HEK293 (cell line): ENCODE results near the gene HMCN1.

Experiments used
- KLF16 ChIP-seq: fragments of 450-650 bp; formaldehyde crosslinking; IDR thresholded peaks from 2 replicates; pipeline ENCODE4 v1.5.1; 2017; ENCODE audit warnings: missing biosample characterization, missing genetic modification characterization
- MEIS1 ChIP-seq: sonication (generic); formaldehyde crosslinking; IDR thresholded peaks from 2 replicates; pipeline ENCODE4 v1.8.1; 2022; ENCODE audit warnings: missing genetic modification reagents, mild to moderate bottlenecking, borderline replicate concordance
- PBX3 ChIP-seq: sonication (generic); formaldehyde crosslinking; IDR thresholded peaks from 2 replicates; pipeline ENCODE4 v1.8.1; 2022; ENCODE audit warnings: mild to moderate bottlenecking, moderate library complexity, missing genetic modification reagents
- REST ChIP-seq: fragments of 450-650 bp; formaldehyde crosslinking; IDR thresholded peaks from 2 replicates; pipeline ENCODE4 v1.5.1; 2016; ENCODE audit warnings: missing biosample characterization, missing genetic modification characterization
- ZIC2 ChIP-seq: fragments of 450-650 bp; formaldehyde crosslinking; IDR thresholded peaks from 2 replicates; pipeline ENCODE4 v1.5.1; 2016; ENCODE audit warnings: missing biosample characterization, missing genetic modification characterization
- ZNF10 ChIP-seq: fragments of 450-650 bp; formaldehyde crosslinking; IDR thresholded peaks from 2 replicates; pipeline ENCODE4 v1.5.1; 2017; ENCODE audit warnings: missing biosample characterization, missing genetic modification characterization
- ZNF169 ChIP-seq: fragments of 450-650 bp; formaldehyde crosslinking; IDR thresholded peaks from 2 replicates; pipeline ENCODE4 v1.5.1; 2016; ENCODE audit warnings: missing biosample characterization, missing genetic modification characterization
- ZNF211 ChIP-seq: fragments of 450-650 bp; formaldehyde crosslinking; IDR thresholded peaks from 2 replicates; pipeline ENCODE4 v1.5.1; 2016; ENCODE audit warnings: low read depth, missing biosample characterization, missing genetic modification characterization
- ZNF274 ChIP-seq, 2 experiments: fragments of 200-500 bp in 1 of 2; fragments of 450-650 bp in 1 of 2; sonication (Bioruptor generic) in 1 of 2; formaldehyde crosslinking in 1 of 2; IDR thresholded peaks; 2 replicates each; pipeline versions ENCODE4 v1.5.1 to v1.6.1; 2014 to 2016; ENCODE audit warnings: borderline replicate concordance in 1 of 2, inconsistent platforms in 1 of 2, low read length in 1 of 2, missing biosample characterization in 1 of 2, missing genetic modification characterization in 1 of 2
- ZNF324 ChIP-seq: fragments of 450-650 bp; formaldehyde crosslinking; IDR thresholded peaks from 2 replicates; pipeline ENCODE4 v1.5.1; 2016; ENCODE audit warnings: missing biosample characterization, missing genetic modification characterization
- ZNF350 ChIP-seq: fragments of 450-650 bp; formaldehyde crosslinking; IDR thresholded peaks from 2 replicates; pipeline ENCODE4 v1.5.0; 2017; ENCODE audit warnings: missing biosample characterization, mild to moderate bottlenecking, missing genetic modification characterization
- ZNF391 ChIP-seq: fragments of 450-650 bp; formaldehyde crosslinking; IDR thresholded peaks from 2 replicates; pipeline ENCODE4 v1.5.1; 2016; ENCODE audit warnings: low read depth, missing biosample characterization, missing genetic modification characterization, borderline replicate concordance
- ZNF404 ChIP-seq: fragments of 450-650 bp; formaldehyde crosslinking; IDR thresholded peaks from 2 replicates; pipeline ENCODE4 v1.5.1; 2017; ENCODE audit warnings: missing biosample characterization, missing genetic modification characterization
- ZNF433 ChIP-seq: fragments of 450-650 bp; formaldehyde crosslinking; IDR thresholded peaks from 2 replicates; pipeline ENCODE4 v1.5.1; 2016; ENCODE audit warnings: missing biosample characterization, missing genetic modification characterization, low read depth
- ZNF530 ChIP-seq: fragments of 450-650 bp; formaldehyde crosslinking; IDR thresholded peaks from 2 replicates; pipeline ENCODE4 v1.5.1; 2016; ENCODE audit warnings: low read depth, missing biosample characterization, missing genetic modification characterization
- ZNF548 ChIP-seq: fragments of 450-650 bp; formaldehyde crosslinking; IDR thresholded peaks from 2 replicates; pipeline ENCODE4 v1.5.1; 2016; ENCODE audit warnings: missing biosample characterization, missing genetic modification characterization
- ZNF555 ChIP-seq: fragments of 450-650 bp; formaldehyde crosslinking; conservative IDR thresholded peaks from 2 replicates; pipeline ENCODE4 v1.5.1; 2017; ENCODE audit warnings: missing biosample characterization, mild to moderate bottlenecking, missing genetic modification characterization, inconsistent platforms
- ZNF645 ChIP-seq: fragments of 450-650 bp; formaldehyde crosslinking; IDR thresholded peaks from 2 replicates; pipeline ENCODE4; 2016; ENCODE audit warnings: missing biosample characterization, missing genetic modification characterization
- ZNF76 ChIP-seq: fragments of 450-650 bp; formaldehyde crosslinking; IDR thresholded peaks from 2 replicates; pipeline ENCODE4; 2016; ENCODE audit warnings: low read depth, missing biosample characterization, missing genetic modification characterization, borderline replicate concordance
- ZNF791 ChIP-seq: fragments of 450-650 bp; formaldehyde crosslinking; IDR thresholded peaks from 2 replicates; pipeline ENCODE4 v1.5.1; 2016; ENCODE audit warnings: missing biosample characterization, missing genetic modification characterization
- TF ChIP-seq, protein P1 (sequence below): fragments of 450-650 bp; formaldehyde crosslinking; IDR thresholded peaks from 2 replicates; pipeline ENCODE4 v1.5.1; 2016; ENCODE audit warnings: missing biosample characterization, missing genetic modification characterization, borderline replicate concordance

HMCN1 gene

DNA sequence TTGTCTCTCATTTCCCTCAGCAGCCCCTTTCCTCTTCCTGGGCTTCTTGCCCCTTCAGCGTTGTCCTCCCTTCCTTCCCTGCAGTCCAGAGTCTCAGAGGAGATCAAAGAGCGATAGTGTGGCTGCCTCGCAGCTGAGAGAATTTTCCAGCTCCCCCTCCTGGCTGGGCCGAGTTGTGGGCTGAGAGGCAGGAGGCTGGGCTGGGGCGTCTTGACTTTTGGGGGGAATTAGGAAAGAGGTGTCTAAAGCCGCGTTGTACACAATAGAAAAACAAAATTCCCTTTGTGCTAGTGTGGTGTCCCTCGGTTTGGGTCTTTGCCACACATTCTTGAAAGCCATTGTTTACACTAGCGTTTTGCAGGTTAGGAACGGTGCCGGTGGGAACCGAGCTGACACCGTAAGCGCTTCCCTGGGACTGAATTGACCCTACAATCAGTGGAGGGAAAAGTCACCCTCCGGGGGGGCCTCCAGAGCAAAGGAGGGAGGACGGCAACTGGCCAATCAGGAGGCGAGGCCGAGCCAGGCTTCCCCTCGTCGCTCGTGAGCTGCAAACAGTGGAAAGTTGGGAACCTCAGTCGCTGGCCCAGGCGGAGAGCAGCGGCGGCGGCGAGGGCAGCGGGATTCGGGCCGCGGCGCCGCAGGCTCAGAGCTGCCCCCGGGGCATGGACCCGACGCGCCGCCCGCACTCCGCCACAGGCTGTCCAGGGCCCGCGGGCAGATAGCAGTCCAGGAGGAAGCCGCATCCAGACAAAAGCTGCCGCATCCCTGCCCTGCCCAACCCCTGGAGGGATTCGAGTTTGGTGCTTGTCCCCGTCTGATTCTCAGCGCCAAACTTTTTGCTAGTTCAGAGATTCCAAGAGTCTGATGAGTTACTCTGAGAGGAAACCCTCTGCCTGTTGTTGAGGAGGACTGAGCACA is at the start of gene HMCN1 (continued):
- TF ChIP-seq REST (tag by site-specific recombination), result no peak; the same call in 1 of the 2 replicates
- no peak for TF ChIP-seq KLF16 (tag by site-specific recombination)
- no peak for TF ChIP-seq ZNF548
- no peak for TF ChIP-seq ZNF169 (tag by site-specific recombination)
- no peak for TF ChIP-seq ZNF433 (tag by site-specific recombination)
- no peak for TF ChIP-seq ZNF530 (tag by site-specific recombination)
- no peak for TF ChIP-seq ZNF391 (tag by site-specific recombination)
- TF ChIP-seq ZNF211 (tag by site-specific recombination), result no peak
- TF ChIP-seq, protein P1, sequence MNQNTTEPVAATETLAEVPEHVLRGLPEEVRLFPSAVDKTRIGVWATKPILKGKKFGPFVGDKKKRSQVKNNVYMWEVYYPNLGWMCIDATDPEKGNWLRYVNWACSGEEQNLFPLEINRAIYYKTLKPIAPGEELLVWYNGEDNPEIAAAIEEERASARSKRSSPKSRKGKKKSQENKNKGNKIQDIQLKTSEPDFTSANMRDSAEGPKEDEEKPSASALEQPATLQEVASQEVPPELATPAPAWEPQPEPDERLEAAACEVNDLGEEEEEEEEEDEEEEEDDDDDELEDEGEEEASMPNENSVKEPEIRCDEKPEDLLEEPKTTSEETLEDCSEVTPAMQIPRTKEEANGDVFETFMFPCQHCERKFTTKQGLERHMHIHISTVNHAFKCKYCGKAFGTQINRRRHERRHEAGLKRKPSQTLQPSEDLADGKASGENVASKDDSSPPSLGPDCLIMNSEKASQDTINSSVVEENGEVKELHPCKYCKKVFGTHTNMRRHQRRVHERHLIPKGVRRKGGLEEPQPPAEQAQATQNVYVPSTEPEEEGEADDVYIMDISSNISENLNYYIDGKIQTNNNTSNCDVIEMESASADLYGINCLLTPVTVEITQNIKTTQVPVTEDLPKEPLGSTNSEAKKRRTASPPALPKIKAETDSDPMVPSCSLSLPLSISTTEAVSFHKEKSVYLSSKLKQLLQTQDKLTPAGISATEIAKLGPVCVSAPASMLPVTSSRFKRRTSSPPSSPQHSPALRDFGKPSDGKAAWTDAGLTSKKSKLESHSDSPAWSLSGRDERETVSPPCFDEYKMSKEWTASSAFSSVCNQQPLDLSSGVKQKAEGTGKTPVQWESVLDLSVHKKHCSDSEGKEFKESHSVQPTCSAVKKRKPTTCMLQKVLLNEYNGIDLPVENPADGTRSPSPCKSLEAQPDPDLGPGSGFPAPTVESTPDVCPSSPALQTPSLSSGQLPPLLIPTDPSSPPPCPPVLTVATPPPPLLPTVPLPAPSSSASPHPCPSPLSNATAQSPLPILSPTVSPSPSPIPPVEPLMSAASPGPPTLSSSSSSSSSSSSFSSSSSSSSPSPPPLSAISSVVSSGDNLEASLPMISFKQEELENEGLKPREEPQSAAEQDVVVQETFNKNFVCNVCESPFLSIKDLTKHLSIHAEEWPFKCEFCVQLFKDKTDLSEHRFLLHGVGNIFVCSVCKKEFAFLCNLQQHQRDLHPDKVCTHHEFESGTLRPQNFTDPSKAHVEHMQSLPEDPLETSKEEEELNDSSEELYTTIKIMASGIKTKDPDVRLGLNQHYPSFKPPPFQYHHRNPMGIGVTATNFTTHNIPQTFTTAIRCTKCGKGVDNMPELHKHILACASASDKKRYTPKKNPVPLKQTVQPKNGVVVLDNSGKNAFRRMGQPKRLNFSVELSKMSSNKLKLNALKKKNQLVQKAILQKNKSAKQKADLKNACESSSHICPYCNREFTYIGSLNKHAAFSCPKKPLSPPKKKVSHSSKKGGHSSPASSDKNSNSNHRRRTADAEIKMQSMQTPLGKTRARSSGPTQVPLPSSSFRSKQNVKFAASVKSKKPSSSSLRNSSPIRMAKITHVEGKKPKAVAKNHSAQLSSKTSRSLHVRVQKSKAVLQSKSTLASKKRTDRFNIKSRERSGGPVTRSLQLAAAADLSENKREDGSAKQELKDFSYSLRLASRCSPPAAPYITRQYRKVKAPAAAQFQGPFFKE (tag by site-specific recombination), result no peak
- TF ChIP-seq ZNF350, result no peak
- no peak for TF ChIP-seq ZNF645 (tag by site-specific recombination)
- peak; percentile 57 for TF ChIP-seq ZIC2 (tag by site-specific recombination)
- no peak for TF ChIP-seq ZNF274 (IDR thresholded peaks at IDR 0.05; ENCODE audit: low read length)
- no peak for TF ChIP-seq ZNF274 (tag by site-specific recombination; IDR thresholded peaks at IDR 0.05; ENCODE audit: borderline replicate concordance)
- TF ChIP-seq PBX3 (CRISPR knock-in tag), result no peak
- peak; percentile 97 for TF ChIP-seq ZNF10
- no peak for TF ChIP-seq ZNF555
- no peak for TF ChIP-seq ZNF404 (tag by site-specific recombination)
- TF ChIP-seq ZNF76, result peak; percentile 30; the same call in 1 of the 2 replicates
- peak; percentile 66; the same call in 1 of the 2 replicates for TF ChIP-seq ZNF324 (tag by site-specific recombination)
- TF ChIP-seq ZNF791, result no peak
- TF ChIP-seq MEIS1 (CRISPR knock-in tag), result no peak
